Hepatocyte (in vitro differentiated cells): ENCODE measurements around the gene PRKCA. TPM values are rescaled to one million over a fixed set of nuclear protein-coding genes. Genes with fewer than 3 reads are reported as not detected.

ENCODE experiments used
- DNase-seq: peaks from one replicate; pipeline ENCODE4 v3.0.0-alpha.2; 2016; ENCODE audit warnings: low spot score
- H2AFZ ChIP-seq: fragments of 200-600 bp; sonication (generic); 2 replicates; pipeline ENCODE4 v1.6.0; 2016; ENCODE audit warnings: antibody characterized with exemption, mild to moderate bottlenecking
- H3K27ac ChIP-seq: fragments of 200-600 bp; sonication (generic); 2 replicates; pipeline ENCODE4 v1.5.1; 2016; ENCODE audit warnings: mild to moderate bottlenecking
- H3K27me3 ChIP-seq: fragments of 200-600 bp; sonication (generic); 2 replicates; pipeline ENCODE4 v1.6.1; 2016
- H3K36me3 ChIP-seq: fragments of 200-600 bp; sonication (generic); replicated peaks from 2 replicates; pipeline ENCODE4 v1.5.1; 2016; ENCODE audit warnings: low read depth; ENCODE audit not compliant: insufficient read depth
- H3K4me1 ChIP-seq: fragments of 200-600 bp; sonication (generic); 2 replicates; pipeline ENCODE4 v1.5.1; 2016; ENCODE audit warnings: mild to moderate bottlenecking, moderate library complexity; ENCODE audit not compliant: insufficient read depth
- H3K4me2 ChIP-seq: fragments of 200-600 bp; sonication (generic); 2 replicates; pipeline ENCODE4 v1.6.0; 2016
- H3K4me3 ChIP-seq: fragments of 200-600 bp; sonication (generic); 2 replicates; pipeline ENCODE4 v1.5.1; 2016; ENCODE audit warnings: mild to moderate bottlenecking
- H3K79me2 ChIP-seq: fragments of 200-600 bp; sonication (generic); 2 replicates; pipeline ENCODE4 v1.6.0; 2017; ENCODE audit warnings: mild to moderate bottlenecking
- H3K9me2 ChIP-seq: fragments of 200-600 bp; sonication (generic); replicated peaks from 2 replicates; pipeline ENCODE4 v1.6.0; 2017; ENCODE audit warnings: mild to moderate bottlenecking; ENCODE audit not compliant: insufficient read depth
- H3K9me3 ChIP-seq: fragments of 200-600 bp; sonication (generic); 2 replicates; pipeline ENCODE4 v1.5.1; 2016; ENCODE audit warnings: low read depth, mild to moderate bottlenecking
- H4K20me1 ChIP-seq: fragments of 200-600 bp; sonication (generic); 2 replicates; pipeline ENCODE4 v1.6.0; 2016; ENCODE audit warnings: mild to moderate bottlenecking; ENCODE audit not compliant: insufficient read depth, poor library complexity, severe bottlenecking
- CTCF ChIP-seq: fragments of 200-600 bp; sonication (generic); IDR thresholded peaks from 2 replicates; pipeline ENCODE4 v1.5.1; 2016; ENCODE audit warnings: antibody characterized with exemption, mild to moderate bottlenecking; ENCODE audit not compliant: poor library complexity
- EZH2 ChIP-seq: fragments of 200-600 bp; sonication (generic); IDR thresholded peaks from 2 replicates; pipeline ENCODE4 v1.6.1; 2016; ENCODE audit warnings: antibody characterized with exemption, mild to moderate bottlenecking, borderline replicate concordance
- EZH2phosphoT487 ChIP-seq: fragments of 200-600 bp; sonication (generic); IDR thresholded peaks from one replicate; pipeline ENCODE4 v1.6.1; 2018; ENCODE audit warnings: antibody characterized with exemption, mild to moderate bottlenecking, low read depth, moderate library complexity; ENCODE audit not compliant: unreplicated experiment, severe bottlenecking
- WGBS: methylation state at CpG from one replicate; pipeline ENCODE4 v1.1.6; 2016; ENCODE audit warnings: low lambda C conversion rate; ENCODE audit errors: missing lambda C conversion rate; 5-methylcytosine and 5-hydroxymethylcytosine counted together
- polyA plus RNA-seq: library from polyadenylated mRNA; unstranded; fragments of >200 nt; fragmentation: Nextera tagmentation; extraction: Ambion mirVana; gene quantifications from 2 replicates; pipeline ENCODE4 v1.2.1, GENCODE V29; 2016
- total RNA-seq: library from RNA; depleted of rRNA; stranded (reverse); fragments of >200 nt; gene quantifications from 2 replicates; pipeline ENCODE4 v1.2.3, GENCODE V29; 2014

Gene PRKCA
- total and polyA plus RNA-seq, 2 experiments from 2014 or later, result 5.9 to 18.5 TPM

GRCh38 chr17:66540131-66540781 lies 237.8 kb downstream of the PRKCA start:
- WGBS, result 27% methylated on average over 16 of the region's 17 CpGs
- Histone ChIP-seq H4K20me1 (no peaks in the 10 kb centered on the region), H3K27me3 (no peaks in the 10 kb centered on the region), H2AFZ (peak overlapping the region; percentile 3), H3K9me2 (no peaks in the 10 kb centered on the region), H3K27ac (peak overlapping the region; percentile 70), H3K4me2 (peak overlapping the region; percentile 59), H3K4me1 (peaks cover 49% of the 10 kb centered on the region), H3K9me3 (no peaks in the 10 kb centered on the region), H3K4me3 (no peak overlapping the region), H3K36me3 (no peaks in the 10 kb centered on the region), H3K79me2 (peaks cover 5% of the 10 kb centered on the region)
- peak; percentile 54 for DNase-seq
- TF ChIP-seq EZH2phosphoT487 (no peak), EZH2 (no peak), CTCF (no peak)

GRCh38 chr17:66541461-66542128 lies 239.2 kb downstream of the PRKCA start:
- no peaks in the 10 kb centered on the region for H3K9me2 ChIP-seq
- no peak overlapping the region for H2AFZ ChIP-seq
- no peak for DNase-seq
- H3K27ac ChIP-seq, result peak overlapping the region; percentile 70
- no peak overlapping the region for H3K4me3 ChIP-seq
- H4K20me1 ChIP-seq, result no peaks in the 10 kb centered on the region
- no peaks in the 10 kb centered on the region for H3K9me3 ChIP-seq
- H3K79me2 ChIP-seq, result peaks cover 5% of the 10 kb centered on the region
- H3K4me2 ChIP-seq, result peak overlapping the region; percentile 59
- no peaks in the 10 kb centered on the region for H3K27me3 ChIP-seq
- no peaks in the 10 kb centered on the region for H3K36me3 ChIP-seq
- no peak for TF ChIP-seq CTCF
- no peak for TF ChIP-seq EZH2
- TF ChIP-seq EZH2phosphoT487, result no peak
- WGBS, result 48% methylated on average over 8 of the region's 8 CpGs
- peaks cover 49% of the 10 kb centered on the region for H3K4me1 ChIP-seq

GRCh38 chr17:66542129-66542966 lies 239.9 kb downstream of the PRKCA start:
- TF ChIP-seq EZH2 (no peak), CTCF (no peak), EZH2phosphoT487 (no peak)
- no peaks in the 10 kb centered on the region for H3K27me3 ChIP-seq
- no peaks in the 10 kb centered on the region for H3K36me3 ChIP-seq
- H3K4me1 ChIP-seq, result peaks cover 55% of the 10 kb centered on the region
- H3K4me2 ChIP-seq, result peak overlapping the region; percentile 18
- no peaks in the 10 kb centered on the region for H4K20me1 ChIP-seq
- no peaks in the 10 kb centered on the region for H3K9me3 ChIP-seq
- peaks cover 5% of the 10 kb centered on the region for H3K79me2 ChIP-seq
- H3K4me3 ChIP-seq, result no peak overlapping the region
- no peaks in the 10 kb centered on the region for H3K9me2 ChIP-seq
- 48% methylated on average over 4 of the region's 4 CpGs for WGBS
- H2AFZ ChIP-seq, result no peak overlapping the region
- DNase-seq, result no peak
- H3K27ac ChIP-seq, result peak overlapping the region; percentile 70
